Measurements from ENCODE around the gene PATE4. TPM values are rescaled to one million over a fixed set of nuclear protein-coding genes. Genes with fewer than 3 reads are reported as not detected.

The PATE4 gene
- total RNA-seq: not detected in 2 replicates

DNA sequence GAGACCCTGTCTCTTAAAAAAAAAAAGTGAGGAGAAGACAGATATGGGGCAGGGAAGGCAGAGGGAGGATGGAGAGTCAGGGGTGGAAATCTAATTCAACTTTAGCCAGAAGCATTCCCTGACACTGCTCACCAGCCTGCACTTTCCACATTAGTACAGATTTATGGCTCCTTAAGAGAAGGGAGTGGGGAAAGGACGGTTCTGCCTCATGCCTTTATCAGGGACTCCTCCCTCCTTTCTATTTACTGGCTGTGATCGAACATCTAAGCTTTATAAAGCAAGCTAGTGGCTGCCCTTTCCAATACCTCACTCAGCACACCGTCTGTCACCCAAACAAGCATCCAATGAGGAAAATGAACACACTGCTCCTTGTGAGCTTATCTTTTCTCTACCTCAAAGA, at the start of gene PATE4:
TSS of gene PATE4 (plus strand) at position 301 of the 400 bp plus-strand sequence. CDS start at position 345, 44 bp downstream.

GRCh38 chr11:125787827-125788226, 45.3 kb upstream of the PATE4 start, which contains the start of gene PATE3:
PATE3 (plus strand) TSS chr11:125788127; CDS start chr11:125788152, 25 bp downstream.

DNA sequence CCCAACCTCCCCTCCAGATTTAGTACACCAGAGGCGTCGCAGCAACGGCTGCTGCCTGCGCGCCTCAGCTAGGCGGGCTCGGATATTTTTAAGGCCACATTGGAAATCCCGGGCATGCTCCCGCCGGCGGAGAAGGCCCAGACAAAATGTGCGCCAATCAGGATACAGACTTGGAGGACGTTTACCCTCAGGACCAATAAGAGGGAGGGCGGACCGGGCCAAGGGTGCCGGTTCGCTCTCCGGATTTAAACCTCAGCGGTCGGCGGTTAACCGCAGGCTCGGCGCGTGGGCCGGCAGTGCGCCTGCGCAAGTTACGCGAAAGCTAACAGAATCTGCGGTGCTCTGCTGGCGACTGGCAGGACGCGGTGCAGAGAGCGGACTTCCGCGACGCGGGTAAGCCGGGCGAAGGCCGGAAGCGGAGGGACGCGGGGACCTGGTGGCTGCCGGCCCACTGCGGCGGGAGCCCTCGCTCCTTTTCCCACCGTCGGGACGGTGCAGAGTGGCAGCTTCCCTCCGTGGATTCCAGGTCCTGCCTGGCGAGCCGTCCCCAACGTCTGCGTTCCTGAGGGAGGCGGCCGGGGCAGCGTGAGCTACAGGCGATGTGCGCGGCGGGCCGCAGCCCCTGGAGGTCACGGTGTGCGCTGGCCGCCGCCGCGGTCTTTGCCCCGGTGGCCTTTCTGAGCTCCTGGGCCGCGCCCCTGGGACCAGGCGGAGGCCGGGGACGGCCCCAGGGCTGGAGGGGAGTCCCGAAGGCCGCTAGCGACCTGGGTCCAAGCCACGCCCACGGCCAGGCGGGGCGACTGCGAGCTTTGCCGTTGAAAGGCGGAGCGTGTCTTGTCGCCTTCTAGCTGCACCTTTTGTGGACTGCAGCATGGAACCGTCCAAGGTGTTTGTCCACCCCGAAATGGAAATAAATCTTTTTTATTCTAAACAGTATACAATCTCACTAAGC, 54.5 kb downstream of the PATE4 start, which contains the start of gene HYLS1:
TSS of gene HYLS1 (plus strand) at position 296 of the 952 bp plus-strand sequence. CDS start 11,701 bp downstream, outside the sequence.

Other genes starting within 250 kb of the PATE4 start
- 330 and 353 TPM in 2 replicates for gene STT3A, start 240.5 kb upstream of the PATE4 start, total RNA-seq
- 13.1 and 20.6 TPM in 2 replicates for gene CHEK1, start 208.2 kb upstream of the PATE4 start, total RNA-seq
- not detected in 2 replicates for gene ACRV1, start 152.5 kb upstream of the PATE4 start, total RNA-seq
- not detected in 2 replicates for gene PATE1, start 87.0 kb upstream of the PATE4 start, total RNA-seq
- 0.20 TPM in 1 of 2 replicates, not detected in the other for gene PATE2, start 54.5 kb upstream of the PATE4 start, total RNA-seq
- gene PATE3, start 45.2 kb upstream of the PATE4 start, total RNA-seq: not detected in 2 replicates
- gene HYLS1, start 54.4 kb downstream of the PATE4 start, total RNA-seq: 2.4 and 3.1 TPM in 2 replicates
- gene PUS3, start 69.9 kb downstream of the PATE4 start, total RNA-seq: 9.0 and 9.1 TPM in 2 replicates
- not detected in 2 replicates for gene DDX25, start 71.2 kb downstream of the PATE4 start, total RNA-seq
- not detected in 2 replicates for gene VSIG10L2, start 112.7 kb downstream of the PATE4 start, total RNA-seq
- gene CDON, start 229.6 kb downstream of the PATE4 start, total RNA-seq: 31.1 and 55.9 TPM in 2 replicates